Type B pancreatic cell (in vitro differentiated cells): ENCODE data around the gene DMD. TPM values are rescaled to one million over a fixed set of nuclear protein-coding genes. Genes with fewer than 3 reads are reported as not detected.

Experiments
- DNase-seq: peaks from one replicate; pipeline ENCODE4 v3.0.0; 2021; ENCODE audit warnings: mixed read lengths; ENCODE audit not compliant: unreplicated experiment; ENCODE audit errors: extremely low spot score
- H3K27ac Mint-ChIP-seq: 2 replicates; pipeline ENCODE4 v1.8.0; 2021; ENCODE audit warnings: mild to moderate bottlenecking, mixed read lengths
- H3K27me3 Mint-ChIP-seq: 2 replicates; pipeline ENCODE4 v1.8.0; 2021; ENCODE audit warnings: mixed read lengths
- H3K36me3 Mint-ChIP-seq: 2 replicates; pipeline ENCODE4 v1.8.0; 2021; ENCODE audit warnings: mixed read lengths
- H3K4me1 Mint-ChIP-seq: one replicate; pipeline ENCODE4 v1.8.0; 2021; ENCODE audit warnings: mixed read lengths; ENCODE audit not compliant: unreplicated experiment
- H3K4me3 Mint-ChIP-seq: 2 replicates; pipeline ENCODE4 v1.8.0; 2021; ENCODE audit warnings: mild to moderate bottlenecking, mixed read lengths
- H3K9me3 Mint-ChIP-seq: 2 replicates; pipeline ENCODE4 v1.8.0; 2021; ENCODE audit warnings: mixed read lengths
- total RNA-seq: library from RNA; stranded (reverse); gene quantifications from 2 replicates; pipeline ENCODE4 v1.2.1, GENCODE V29; 2021; ENCODE audit warnings: low replicate concordance
- TF ChIP-seq, protein P1 (sequence below): fragments of 200-600 bp; sonication (generic); conservative IDR thresholded peaks from 2 replicates; pipeline ENCODE4 v1.5.0; 2021; ENCODE audit warnings: antibody characterized with exemption, mild to moderate bottlenecking

Gene DMD
- total RNA-seq, 1 donor from 2014 or later: 57.1 TPM

DNA sequence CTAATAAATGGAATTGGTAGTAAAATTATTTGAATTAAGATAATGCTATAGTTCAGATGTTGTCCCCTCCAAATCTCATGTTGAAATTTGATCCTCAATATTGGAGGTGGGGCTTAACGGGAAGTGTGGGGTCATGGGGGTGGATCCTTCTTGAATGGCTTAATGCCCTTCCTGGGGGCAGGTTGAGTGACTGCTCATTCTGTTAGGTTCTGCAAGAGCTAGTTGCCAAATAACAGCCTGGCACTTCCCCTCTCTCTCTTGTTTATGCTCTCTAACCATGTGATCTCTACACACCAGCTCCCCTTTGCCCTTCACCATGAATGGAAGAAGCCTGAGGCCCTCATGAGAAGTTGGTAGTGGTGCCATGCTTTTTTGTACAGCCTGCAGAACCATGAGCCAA, 1414.7 kb downstream of the DMD start:
- Mint-ChIP-seq H3K4me3 (no peak overlapping the region), H3K36me3 (no peaks in the 10 kb centered on the region), H3K27me3 (no peaks in the 10 kb centered on the region), H3K27ac (no peak overlapping the region), H3K4me1 (no peaks in the 10 kb centered on the region), H3K9me3 (peaks cover 5% of the 10 kb centered on the region)
- TF ChIP-seq, protein P1, sequence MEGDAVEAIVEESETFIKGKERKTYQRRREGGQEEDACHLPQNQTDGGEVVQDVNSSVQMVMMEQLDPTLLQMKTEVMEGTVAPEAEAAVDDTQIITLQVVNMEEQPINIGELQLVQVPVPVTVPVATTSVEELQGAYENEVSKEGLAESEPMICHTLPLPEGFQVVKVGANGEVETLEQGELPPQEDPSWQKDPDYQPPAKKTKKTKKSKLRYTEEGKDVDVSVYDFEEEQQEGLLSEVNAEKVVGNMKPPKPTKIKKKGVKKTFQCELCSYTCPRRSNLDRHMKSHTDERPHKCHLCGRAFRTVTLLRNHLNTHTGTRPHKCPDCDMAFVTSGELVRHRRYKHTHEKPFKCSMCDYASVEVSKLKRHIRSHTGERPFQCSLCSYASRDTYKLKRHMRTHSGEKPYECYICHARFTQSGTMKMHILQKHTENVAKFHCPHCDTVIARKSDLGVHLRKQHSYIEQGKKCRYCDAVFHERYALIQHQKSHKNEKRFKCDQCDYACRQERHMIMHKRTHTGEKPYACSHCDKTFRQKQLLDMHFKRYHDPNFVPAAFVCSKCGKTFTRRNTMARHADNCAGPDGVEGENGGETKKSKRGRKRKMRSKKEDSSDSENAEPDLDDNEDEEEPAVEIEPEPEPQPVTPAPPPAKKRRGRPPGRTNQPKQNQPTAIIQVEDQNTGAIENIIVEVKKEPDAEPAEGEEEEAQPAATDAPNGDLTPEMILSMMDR: no peak
- no peak for DNase-seq

DNA sequence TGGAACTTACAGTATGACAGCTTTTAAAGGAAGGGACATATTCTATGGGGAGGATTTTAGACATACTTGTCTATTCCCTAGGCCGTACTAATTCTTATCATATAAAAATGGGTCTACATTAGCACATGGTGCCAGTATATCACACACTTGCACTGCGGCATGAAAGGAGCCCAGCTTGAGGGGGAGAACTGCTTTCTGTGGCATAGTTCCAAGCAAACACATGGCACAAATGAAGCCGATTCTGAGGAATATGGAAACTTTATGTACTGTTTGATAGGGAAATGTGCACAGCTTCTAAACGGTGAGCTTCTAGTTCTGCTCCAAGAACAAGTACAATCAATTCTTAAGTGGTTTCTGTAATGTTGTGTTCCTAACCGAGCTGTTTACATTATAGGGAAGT, 1463.9 kb downstream of the DMD start:
- no peaks in the 10 kb centered on the region for H3K4me1 Mint-ChIP-seq
- TF ChIP-seq, protein P1: no peak
- H3K4me3 Mint-ChIP-seq: no peak overlapping the region
- no peaks in the 10 kb centered on the region for H3K36me3 Mint-ChIP-seq
- no peak for DNase-seq
- H3K27me3 Mint-ChIP-seq: no peaks in the 10 kb centered on the region
- no peak overlapping the region for H3K27ac Mint-ChIP-seq
- peaks cover 4% of the 10 kb centered on the region for H3K9me3 Mint-ChIP-seq

DNA sequence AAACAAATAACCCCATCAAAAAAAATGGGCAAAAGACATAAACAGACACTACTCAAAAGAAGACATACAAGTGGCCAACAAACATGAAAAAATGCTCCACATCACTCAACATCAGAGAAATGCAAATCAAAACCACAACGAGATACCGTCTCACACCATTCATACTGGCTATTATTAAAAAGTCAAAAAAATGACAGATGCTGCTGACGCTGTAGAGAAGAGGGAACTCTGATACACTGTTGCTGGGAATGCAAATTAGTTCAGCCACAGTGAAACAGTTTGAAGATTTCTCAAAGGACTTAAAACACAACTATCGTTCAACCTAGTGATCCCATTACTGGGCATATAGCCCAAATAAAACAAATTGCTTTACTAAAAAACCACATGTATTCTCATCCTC, 1468.3 kb downstream of the DMD start:
- no peaks in the 10 kb centered on the region for H3K36me3 Mint-ChIP-seq
- no peaks in the 10 kb centered on the region for H3K4me1 Mint-ChIP-seq
- H3K9me3 Mint-ChIP-seq: peaks cover 3% of the 10 kb centered on the region
- TF ChIP-seq, protein P1: no peak
- no peaks in the 10 kb centered on the region for H3K27me3 Mint-ChIP-seq
- no peak overlapping the region for H3K4me3 Mint-ChIP-seq
- no peak for DNase-seq
- H3K27ac Mint-ChIP-seq: no peak overlapping the region

DNA sequence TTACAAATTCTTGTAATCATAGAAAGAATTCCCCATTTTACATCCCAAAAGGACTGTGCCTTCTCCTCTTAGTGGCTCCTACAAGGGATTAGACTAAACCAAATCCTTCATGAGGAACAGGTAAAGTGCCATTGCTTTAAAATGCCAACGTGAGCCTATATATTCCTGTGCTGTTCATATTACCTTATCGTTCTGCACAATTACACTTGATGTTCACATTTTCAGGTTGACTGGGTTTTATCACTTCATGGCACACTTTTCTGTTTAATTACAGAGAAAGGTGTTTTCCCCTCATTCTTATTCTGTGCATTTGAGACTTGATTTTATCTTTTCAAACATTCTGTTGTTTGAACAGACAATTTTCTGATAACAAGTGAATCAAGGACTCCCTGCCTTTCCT, 1493.9 kb downstream of the DMD start:
- Mint-ChIP-seq H3K4me1 (no peaks in the 10 kb centered on the region), H3K27ac (no peak overlapping the region), H3K4me3 (no peak overlapping the region), H3K9me3 (no peaks in the 10 kb centered on the region), H3K36me3 (no peaks in the 10 kb centered on the region), H3K27me3 (no peaks in the 10 kb centered on the region)
- DNase-seq: no peak
- TF ChIP-seq, protein P1: no peak

DNA sequence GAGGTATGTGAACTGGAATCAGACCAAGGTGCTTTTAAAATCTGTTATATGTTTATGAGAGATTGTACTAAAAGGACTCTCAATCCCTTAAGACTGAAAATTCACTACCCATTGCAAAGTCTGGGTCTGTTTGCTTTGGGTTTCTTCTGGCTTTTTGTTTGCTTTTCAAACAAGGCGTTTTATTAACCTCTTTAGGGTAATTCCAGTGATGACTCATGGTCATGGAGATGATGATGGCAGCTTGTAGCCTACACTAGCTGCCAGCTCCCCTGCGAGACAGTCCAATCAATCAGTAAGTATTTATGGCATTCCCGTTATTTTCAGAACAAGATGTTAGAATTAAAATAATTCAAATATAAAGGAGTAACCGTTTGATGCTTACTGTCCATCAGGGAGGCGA, 1495.7 kb downstream of the DMD start:
- Mint-ChIP-seq H3K4me1 (no peaks in the 10 kb centered on the region), H3K36me3 (no peaks in the 10 kb centered on the region), H3K27ac (no peak overlapping the region), H3K27me3 (no peaks in the 10 kb centered on the region), H3K9me3 (no peaks in the 10 kb centered on the region), H3K4me3 (no peak overlapping the region)
- DNase-seq: no peak
- TF ChIP-seq, protein P1: no peak

DNA sequence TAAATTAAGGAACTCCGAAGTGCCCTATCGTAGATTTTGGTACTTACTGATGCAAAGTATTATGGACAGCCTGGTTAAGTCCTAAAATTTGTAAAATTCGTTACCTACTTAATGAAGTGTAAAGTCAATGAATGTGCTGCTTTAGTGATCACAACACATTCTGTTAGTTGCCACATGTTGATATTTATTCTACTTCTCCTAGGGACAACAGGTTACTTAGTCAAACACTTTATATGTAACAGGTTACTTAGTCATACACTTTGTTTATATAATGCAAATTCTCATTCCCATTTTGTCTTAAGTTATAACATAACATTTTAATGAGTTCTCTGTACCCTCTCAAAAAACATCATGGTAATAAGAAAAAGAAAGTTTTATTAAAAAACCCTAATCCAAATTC, 1496.6 kb downstream of the DMD start:
- no peaks in the 10 kb centered on the region for H3K9me3 Mint-ChIP-seq
- H3K27ac Mint-ChIP-seq: no peak overlapping the region
- no peak for DNase-seq
- TF ChIP-seq, protein P1: no peak
- no peaks in the 10 kb centered on the region for H3K36me3 Mint-ChIP-seq
- H3K4me1 Mint-ChIP-seq: no peaks in the 10 kb centered on the region
- no peak overlapping the region for H3K4me3 Mint-ChIP-seq
- H3K27me3 Mint-ChIP-seq: no peaks in the 10 kb centered on the region
